Globus pallidus (tissue), 1 donor: Measurements from ENCODE around the gene SGTA.

Experiments
- DNase-seq: peaks from one replicate; pipeline ENCODE4 v3.0.0-alpha.2; 2015; ENCODE audit warnings: low spot score

Gene SGTA

GRCh38 chr19:2809387-2810140, 26.5 kb upstream of the SGTA start:
- no peak for DNase-seq

- no peak for DNase-seq
Observed at GRCh38 chr19:2808129-2808941, 25.3 kb upstream of the SGTA start.

- DNase-seq = no peak
Observed at GRCh38 chr19:2807379-2808128, 24.5 kb upstream of the SGTA start.

- DNase-seq = no peak
Observed at GRCh38 chr19:2806736-2807378, 23.8 kb upstream of the SGTA start.

GRCh38 chr19:2805991-2806649, 23.0 kb upstream of the SGTA start:
- DNase-seq = no peak

- DNase-seq = no peak
Observed at GRCh38 chr19:2805261-2805900, 22.3 kb upstream of the SGTA start.

- no peak for DNase-seq
Observed at GRCh38 chr19:2804156-2805004, 21.3 kb upstream of the SGTA start.

- DNase-seq = no peak
Observed at GRCh38 chr19:2803486-2804155, 20.5 kb upstream of the SGTA start.

GRCh38 chr19:2802826-2803225, 19.8 kb upstream of the SGTA start:
- DNase-seq = no peak

GRCh38 chr19:2800506-2800905, 17.4 kb upstream of the SGTA start:
- DNase-seq = no peak

- no peak for DNase-seq
Observed at GRCh38 chr19:2799273-2800020, 16.4 kb upstream of the SGTA start.

GRCh38 chr19:2798733-2799132, 15.7 kb upstream of the SGTA start:
- DNase-seq = no peak

- no peak for DNase-seq
Observed at GRCh38 chr19:2798158-2798685, 15.1 kb upstream of the SGTA start.

- DNase-seq = no peak
Observed at GRCh38 chr19:2797280-2797679, 14.2 kb upstream of the SGTA start.

- DNase-seq = no peak
Observed at GRCh38 chr19:2796659-2797266, 13.7 kb upstream of the SGTA start.

GRCh38 chr19:2795827-2796658, 13.0 kb upstream of the SGTA start:
- DNase-seq = no peak

GRCh38 chr19:2793577-2793976, 10.5 kb upstream of the SGTA start:
- DNase-seq = no peak
